ENCODE results near the gene TRIM41.

Gene TRIM41

DNA sequence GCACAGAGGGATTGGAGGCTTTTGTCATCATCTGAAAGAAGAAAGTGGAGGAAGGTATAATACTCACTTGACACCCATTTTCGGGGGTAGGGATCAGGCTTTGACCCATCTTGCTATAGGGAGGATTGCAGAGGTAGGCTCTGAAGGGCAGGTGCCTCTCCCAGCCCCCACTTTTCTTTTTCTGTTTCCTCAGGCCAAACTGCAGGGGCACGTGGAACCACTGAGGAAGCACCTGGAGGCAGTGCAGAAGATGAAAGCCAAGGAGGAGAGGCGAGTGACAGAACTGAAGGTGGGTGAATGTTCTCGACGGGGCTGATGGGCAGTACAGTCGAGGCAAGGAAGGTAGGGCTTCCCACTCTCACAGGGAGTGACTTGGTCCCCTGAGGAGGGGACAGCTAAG, 7.5 kb downstream of the TRIM41 start:
- H3K9me3 ChIP-seq (replicated peaks in 1 of 11) = no peaks in the 10 kb centered on the region

DNA sequence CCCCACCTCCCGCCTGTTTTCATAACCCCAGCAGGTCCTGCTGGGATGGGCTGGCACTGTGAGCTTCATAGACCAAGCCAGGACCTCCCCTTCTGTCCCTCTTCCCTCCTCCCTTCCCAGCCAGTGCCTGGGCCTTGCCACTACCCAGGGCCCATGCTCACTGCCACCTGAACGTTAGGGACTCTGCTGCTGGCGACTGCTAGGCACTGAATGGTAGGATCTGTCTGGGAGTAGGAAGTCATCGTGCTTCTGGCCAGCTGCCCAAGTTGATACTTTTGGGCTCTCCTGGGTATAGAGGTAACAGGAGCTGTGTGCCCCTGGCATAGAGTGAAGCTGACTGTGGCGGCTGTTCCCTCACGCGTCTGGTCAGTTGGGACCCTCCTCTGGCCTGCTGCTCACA, 8.4 kb downstream of the TRIM41 start:
- Histone ChIP-seq H3K9me3 (replicated peaks in 1 of 11) (no peaks in the 10 kb centered on the region), H3K36me3 (peaks cover 59 to 91% (median 71%) of the 10 kb centered on the region in 11 experiments), H3K27ac (peak overlapping the region in 2 of 11 experiments; percentile 5 to 21; a peak in 2 of 22 replicates), H4K20me1 (peaks cover 12 to 67% (median 60%) of the 10 kb centered on the region in 11 experiments), H3K4me2 (peak overlapping the region in 4 of 11 experiments; percentile 72 to 91 (median 76); a peak in 7 of 22 replicates), H3K4me3 (no peak overlapping the region), H3K9ac (peak overlapping the region in 4 of 11 experiments; percentile 28 to 51 (median 45); a peak in 2 of 22 replicates), H3K4me1 (peaks cover 19 to 54% (median 35%) of the 10 kb centered on the region in 10 experiments), H3K27me3 (no peaks in the 10 kb centered on the region)
- TF ChIP-seq Cebpa-rat (IDR thresholded peaks at IDR 0.05) = no peak

More for the DNA sequence above, 7.5 kb downstream of the TRIM41 start:
- Histone ChIP-seq H3K9ac (peak overlapping the region in 5 of 11 experiments; percentile 16 to 51 (median 44); a peak in 7 of 22 replicates), H3K4me2 (peak overlapping the region in 10 of 11 experiments; percentile 23 to 91 (median 70); a peak in 18 of 22 replicates), H3K4me1 (peaks cover 28 to 63% (median 44%) of the 10 kb centered on the region in 10 experiments), H3K4me3 (no peak overlapping the region), H3K27me3 (no peaks in the 10 kb centered on the region), H3K36me3 (peaks cover 51 to 82% (median 63%) of the 10 kb centered on the region in 11 experiments), H4K20me1 (peaks cover 4 to 58% (median 51%) of the 10 kb centered on the region in 11 experiments), H3K27ac (peak overlapping the region in 4 of 11 experiments; percentile 5 to 30 (median 17); a peak in 4 of 22 replicates)
- TF ChIP-seq Cebpa-rat (IDR thresholded peaks at IDR 0.05) = no peak

DNA sequence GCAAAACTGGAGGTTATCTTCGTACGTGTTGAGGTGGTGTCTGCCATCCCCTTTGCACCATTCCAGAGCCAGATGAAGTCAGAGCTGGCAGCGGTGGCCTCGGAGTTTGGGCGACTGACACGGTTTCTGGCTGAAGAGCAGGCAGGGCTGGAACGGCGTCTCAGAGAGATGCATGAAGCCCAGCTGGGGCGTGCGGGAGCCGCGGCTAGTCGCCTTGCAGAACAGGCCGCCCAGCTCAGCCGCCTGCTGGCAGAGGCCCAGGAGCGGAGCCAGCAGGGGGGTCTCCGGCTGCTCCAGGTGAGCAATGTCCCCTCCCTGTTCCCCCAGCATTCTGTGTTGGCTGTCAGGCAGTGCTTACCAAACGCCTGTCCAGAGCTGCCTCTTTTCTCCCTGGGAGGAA, 9.5 kb downstream of the TRIM41 start:
- H3K36me3 ChIP-seq = peaks cover 59 to 93% (median 75%) of the 10 kb centered on the region in 11 experiments

GRCh38 chr5:181233088-181233800, 10.2 kb downstream of the TRIM41 start:
- peak overlapping the region in 4 of 11 experiments; percentile 2 to 43 (median 20); a peak in 4 of 22 replicates for H3K9ac ChIP-seq
- H3K4me2 ChIP-seq = peak overlapping the region in 3 of 11 experiments; percentile 19 to 49 (median 37); a peak in 4 of 22 replicates
- peaks cover 18 to 50% (median 43%) of the 10 kb centered on the region in 10 experiments for H3K4me1 ChIP-seq
- peak overlapping the region in 6 of 11 experiments; percentile 11 to 44 (median 27); a peak in 6 of 22 replicates for H3K27ac ChIP-seq
- no peaks in the 10 kb centered on the region for H3K27me3 ChIP-seq
- peaks cover 31 to 85% (median 78%) of the 10 kb centered on the region in 11 experiments for H4K20me1 ChIP-seq
- no peak for TF ChIP-seq Cebpa-rat (IDR thresholded peaks at IDR 0.05)
- no peak overlapping the region for H3K4me3 ChIP-seq
- no peaks in the 10 kb centered on the region for H3K9me3 ChIP-seq (replicated peaks in 1 of 11)
- peaks cover 62 to 93% (median 76%) of the 10 kb centered on the region in 11 experiments for H3K36me3 ChIP-seq

More for the DNA sequence above, 9.5 kb downstream of the TRIM41 start:
- H3K27me3 ChIP-seq = no peaks in the 10 kb centered on the region
- TF ChIP-seq Cebpa-rat (IDR thresholded peaks at IDR 0.05) = no peak
- peak overlapping the region in 3 of 11 experiments; percentile 30 to 44 (median 34); a peak in 2 of 22 replicates for H3K27ac ChIP-seq
- no peaks in the 10 kb centered on the region for H3K9me3 ChIP-seq (replicated peaks in 1 of 11)
- peaks cover 24 to 79% (median 72%) of the 10 kb centered on the region in 11 experiments for H4K20me1 ChIP-seq
- H3K4me2 ChIP-seq = no peak overlapping the region
- H3K4me3 ChIP-seq = no peak overlapping the region
- no peak overlapping the region; a peak in 1 of 22 replicates for H3K9ac ChIP-seq
- peaks cover 18 to 48% (median 38%) of the 10 kb centered on the region in 10 experiments for H3K4me1 ChIP-seq

- Histone ChIP-seq H3K9ac (peak overlapping the region in 4 of 11 experiments; percentile 2 to 43 (median 20); a peak in 4 of 22 replicates), H3K4me3 (no peak overlapping the region), H3K4me1 (peaks cover 18 to 49% (median 41%) of the 10 kb centered on the region in 10 experiments), H4K20me1 (peaks cover 37 to 92% (median 85%) of the 10 kb centered on the region in 11 experiments), H3K27me3 (no peaks in the 10 kb centered on the region), H3K36me3 (peaks cover 69 to 99% (median 82%) of the 10 kb centered on the region in 11 experiments), H3K9me3 (replicated peaks in 1 of 11) (no peaks in the 10 kb centered on the region), H3K4me2 (peak overlapping the region in 3 of 11 experiments; percentile 19 to 49 (median 37); a peak in 4 of 22 replicates), H3K27ac (peak overlapping the region in 4 of 11 experiments; percentile 19 to 44 (median 27); a peak in 5 of 22 replicates)
- no peak for TF ChIP-seq Cebpa-rat (IDR thresholded peaks at IDR 0.05)
Measured at GRCh38 chr5:181233801-181234454, 10.8 kb downstream of the TRIM41 start.

DNA sequence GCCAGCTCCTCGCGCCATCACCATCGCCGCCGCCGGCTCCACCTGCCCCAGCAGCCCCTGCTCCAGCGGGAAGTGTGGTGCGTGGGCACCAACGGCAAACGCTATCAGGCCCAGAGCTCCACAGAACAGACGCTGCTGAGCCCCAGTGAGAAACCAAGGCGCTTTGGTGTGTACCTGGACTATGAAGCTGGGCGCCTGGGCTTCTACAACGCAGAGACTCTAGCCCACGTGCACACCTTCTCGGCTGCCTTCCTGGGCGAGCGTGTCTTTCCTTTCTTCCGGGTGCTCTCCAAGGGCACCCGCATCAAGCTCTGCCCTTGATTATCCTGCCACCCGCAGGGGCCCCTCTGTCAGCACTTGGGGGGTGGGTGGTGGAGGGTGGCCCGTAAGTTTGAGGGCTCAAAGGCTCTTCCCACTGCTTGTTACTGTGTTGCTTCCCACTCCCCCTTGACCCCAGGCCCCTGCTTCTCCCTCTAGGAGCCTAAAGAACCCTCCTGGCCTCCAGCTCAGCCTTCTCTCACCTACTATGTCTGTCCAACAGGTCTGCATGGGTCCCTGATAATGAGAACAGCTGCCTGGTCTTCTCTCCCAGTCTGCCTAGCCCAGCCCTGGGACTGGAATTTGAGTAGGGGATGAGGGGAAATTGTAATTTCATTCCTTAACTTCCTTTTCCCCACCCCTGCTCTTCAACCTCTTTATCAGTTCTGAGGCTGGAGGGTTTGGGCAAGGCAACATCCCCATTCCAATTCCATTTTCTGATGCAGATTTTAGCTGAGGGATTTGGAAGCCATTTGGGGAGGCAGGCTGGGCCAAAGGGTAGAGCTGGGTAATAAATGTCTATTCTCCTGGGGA, 11.6 kb downstream of the TRIM41 start:
- Histone ChIP-seq H4K20me1 (peaks cover 45 to 98% (median 91%) of the 10 kb centered on the region in 11 experiments), H3K27me3 (no peaks in the 10 kb centered on the region), H3K4me2 (no peak overlapping the region), H3K27ac (peak overlapping the region in 4 of 11 experiments; percentile 24 to 44 (median 28); a peak in 4 of 22 replicates), H3K9ac (peak overlapping the region in 4 of 11 experiments; percentile 7 to 31 (median 12); a peak in 2 of 22 replicates), H3K9me3 (replicated peaks in 1 of 11) (no peaks in the 10 kb centered on the region), H3K4me3 (no peak overlapping the region), H3K4me1 (peaks cover 18 to 49% (median 41%) of the 10 kb centered on the region in 10 experiments), H3K36me3 (peaks cover 76 to 99% (median 88%) of the 10 kb centered on the region in 11 experiments)
- TF ChIP-seq Cebpa-rat (IDR thresholded peaks at IDR 0.05) = no peak

- peaks cover 82 to 99% (median 94%) of the 10 kb centered on the region in 11 experiments for H3K36me3 ChIP-seq
- H3K27me3 ChIP-seq = no peaks in the 10 kb centered on the region
- peaks cover 51 to 100% (median 92%) of the 10 kb centered on the region in 11 experiments for H4K20me1 ChIP-seq
- H3K4me3 ChIP-seq = no peak overlapping the region
- no peaks in the 10 kb centered on the region for H3K9me3 ChIP-seq (replicated peaks in 1 of 11)
- no peak for TF ChIP-seq Cebpa-rat (IDR thresholded peaks at IDR 0.05)
- H3K4me1 ChIP-seq = peaks cover 18 to 48% (median 41%) of the 10 kb centered on the region in 10 experiments
- peak overlapping the region in 3 of 11 experiments; percentile 24 to 44 (median 27); a peak in 4 of 22 replicates for H3K27ac ChIP-seq
- H3K4me2 ChIP-seq = no peak overlapping the region
- peak overlapping the region in 1 of 11 experiments; percentile 10; a peak in 1 of 22 replicates for H3K9ac ChIP-seq
Measured at GRCh38 chr5:181235323-181235688, 12.2 kb downstream of the TRIM41 start.

Measured in BLaER1 treated with 17β-estradiol and CSF1 and Interleukin-3, amounts not matched to agents 10 nM and 100 nM (cell line).